Stimulated activated CD8-positive, alpha-beta memory T cell treated with anti-CD3 and anti-CD28 coated beads, Interleukin-12 subunit alpha, Interleukin-12 subunit beta, amount 100 ng/mL, for 24 hours (primary cell): ENCODE data around the gene KIF26B.

ENCODE experiments used
- DNase-seq: peaks from one replicate; pipeline ENCODE4 v3.0.0-alpha.2; 2020; ENCODE audit errors: extremely low read depth

The KIF26B gene

GRCh38 chr1:245751116-245751515 lies 596.3 kb downstream of the KIF26B start:
- no peak for DNase-seq

GRCh38 chr1:245751726-245752470 lies 597.1 kb downstream of the KIF26B start:
- no peak for DNase-seq

GRCh38 chr1:245752561-245752960 lies 597.8 kb downstream of the KIF26B start:
- DNase-seq, result no peak

- no peak for DNase-seq
Measured at GRCh38 chr1:245753807-245754206, 599.0 kb downstream of the KIF26B start.

GRCh38 chr1:245754463-245754961 lies 599.7 kb downstream of the KIF26B start:
- DNase-seq, result no peak
